ENCODE measurements around the gene TSPAN18. TPM values are rescaled to one million over a fixed set of nuclear protein-coding genes. Genes with fewer than 3 reads are reported as not detected.

TSPAN18 gene
- total RNA-seq, 1 experiment from 2014 or later = 2.8 TPM

DNA sequence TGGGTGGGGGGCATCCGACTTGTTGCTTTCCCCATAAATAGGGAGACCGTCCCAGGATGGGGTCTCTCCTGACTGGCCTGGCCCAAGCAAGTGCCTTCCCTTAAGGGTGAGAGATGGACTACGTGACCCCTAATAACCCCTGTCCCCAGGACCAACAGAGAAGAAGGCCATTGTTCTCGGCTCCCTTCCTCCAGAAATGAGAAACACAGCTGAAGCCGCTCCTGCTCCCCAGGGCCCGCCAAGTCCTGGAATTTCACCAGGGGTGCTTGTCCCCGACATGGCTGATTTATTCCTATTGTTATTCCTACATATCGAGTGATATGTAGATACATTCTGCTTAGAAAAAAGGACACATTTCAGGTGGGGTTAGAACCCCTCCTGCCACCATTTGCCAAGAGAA, 123.2 kb downstream of the TSPAN18 start:
- no peaks in the 10 kb centered on the region for H3K27me3 ChIP-seq (replicated peaks; ENCODE audit: insufficient read depth, low read depth, low read length, poor library complexity)
- H3K4me1 ChIP-seq (ENCODE audit: insufficient read depth, low read length, poor library complexity, severe bottlenecking) = no peaks in the 10 kb centered on the region
- no peak overlapping the region for H3K27ac ChIP-seq (ENCODE audit: low read depth, low read length, poor library complexity, severe bottlenecking)
- ChIA-PET CTCF (no interaction called here), POLR2A (ENCODE audit: low non-redundant PET) (no interaction called here)
- no peaks in the 10 kb centered on the region for H3K36me3 ChIP-seq (ENCODE audit: insufficient read depth, low read length, poor library complexity, severe bottlenecking)
- no peak overlapping the region for H3K4me3 ChIP-seq (ENCODE audit: low read depth, low read length, poor library complexity, severe bottlenecking)
- no peak for DNase-seq (ENCODE audit: low spot score)
- TF ChIP-seq, protein P1, sequence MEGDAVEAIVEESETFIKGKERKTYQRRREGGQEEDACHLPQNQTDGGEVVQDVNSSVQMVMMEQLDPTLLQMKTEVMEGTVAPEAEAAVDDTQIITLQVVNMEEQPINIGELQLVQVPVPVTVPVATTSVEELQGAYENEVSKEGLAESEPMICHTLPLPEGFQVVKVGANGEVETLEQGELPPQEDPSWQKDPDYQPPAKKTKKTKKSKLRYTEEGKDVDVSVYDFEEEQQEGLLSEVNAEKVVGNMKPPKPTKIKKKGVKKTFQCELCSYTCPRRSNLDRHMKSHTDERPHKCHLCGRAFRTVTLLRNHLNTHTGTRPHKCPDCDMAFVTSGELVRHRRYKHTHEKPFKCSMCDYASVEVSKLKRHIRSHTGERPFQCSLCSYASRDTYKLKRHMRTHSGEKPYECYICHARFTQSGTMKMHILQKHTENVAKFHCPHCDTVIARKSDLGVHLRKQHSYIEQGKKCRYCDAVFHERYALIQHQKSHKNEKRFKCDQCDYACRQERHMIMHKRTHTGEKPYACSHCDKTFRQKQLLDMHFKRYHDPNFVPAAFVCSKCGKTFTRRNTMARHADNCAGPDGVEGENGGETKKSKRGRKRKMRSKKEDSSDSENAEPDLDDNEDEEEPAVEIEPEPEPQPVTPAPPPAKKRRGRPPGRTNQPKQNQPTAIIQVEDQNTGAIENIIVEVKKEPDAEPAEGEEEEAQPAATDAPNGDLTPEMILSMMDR (conservative IDR thresholded peaks at IDR 0.05; ENCODE audit: low read depth, low read length) = no peak
- TF ChIP-seq EZH2 (IDR thresholded peaks at IDR 0.05; ENCODE audit: borderline replicate concordance, low read depth, low read length, poor library complexity, severe bottlenecking) = no peak
- intact Hi-C loops (cut with micrococcal nuclease; ENCODE audit: unreplicated experiment) = no loop called here
- no TSS peak for BruUV-seq (replicated peaks)
- peaks cover 5% of the 10 kb centered on the region for H3K9me3 ChIP-seq (ENCODE audit: low read depth, low read length, poor library complexity, severe bottlenecking)

DNA sequence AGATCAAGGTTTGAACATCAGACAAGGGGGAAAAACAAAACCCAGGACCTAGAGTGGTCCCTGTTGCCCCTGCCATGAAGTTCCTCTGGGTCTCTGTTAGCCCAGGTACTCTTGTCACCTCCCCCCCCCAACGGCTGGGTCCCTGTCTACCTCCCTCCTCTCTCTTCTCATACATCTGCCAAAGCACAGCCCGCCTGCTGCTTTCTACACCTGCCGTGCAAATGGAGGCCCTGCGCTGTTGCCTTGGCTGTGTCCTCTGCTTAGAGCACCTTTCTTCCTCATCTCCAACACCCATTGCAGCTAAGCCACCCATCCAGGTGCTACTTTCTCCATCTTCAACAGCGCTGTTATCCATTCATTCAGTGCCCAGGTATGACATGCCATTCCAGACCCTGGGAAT, 124.7 kb downstream of the TSPAN18 start:
- BruUV-seq (replicated peaks) = no TSS peak
- peaks cover 5% of the 10 kb centered on the region for H3K9me3 ChIP-seq (ENCODE audit: low read depth, low read length, poor library complexity, severe bottlenecking)
- H3K4me3 ChIP-seq (ENCODE audit: low read depth, low read length, poor library complexity, severe bottlenecking) = no peak overlapping the region
- DNase-seq (ENCODE audit: low spot score) = no peak
- POLR2A ChIA-PET (ENCODE audit: low non-redundant PET) = no interaction called here
- no peaks in the 10 kb centered on the region for H3K36me3 ChIP-seq (ENCODE audit: insufficient read depth, low read length, poor library complexity, severe bottlenecking)
- TF ChIP-seq, protein P1 (conservative IDR thresholded peaks at IDR 0.05; ENCODE audit: low read depth, low read length) = no peak
- no peak for TF ChIP-seq EZH2 (IDR thresholded peaks at IDR 0.05; ENCODE audit: borderline replicate concordance, low read depth, low read length, poor library complexity, severe bottlenecking)
- H3K4me1 ChIP-seq (ENCODE audit: insufficient read depth, low read length, poor library complexity, severe bottlenecking) = no peaks in the 10 kb centered on the region
- no peak overlapping the region for H3K27ac ChIP-seq (ENCODE audit: low read depth, low read length, poor library complexity, severe bottlenecking)
- intact Hi-C loops (cut with micrococcal nuclease; ENCODE audit: unreplicated experiment) = no loop called here
- no peaks in the 10 kb centered on the region for H3K27me3 ChIP-seq (replicated peaks; ENCODE audit: insufficient read depth, low read depth, low read length, poor library complexity)
- CTCF ChIA-PET = no interaction called here

DNA sequence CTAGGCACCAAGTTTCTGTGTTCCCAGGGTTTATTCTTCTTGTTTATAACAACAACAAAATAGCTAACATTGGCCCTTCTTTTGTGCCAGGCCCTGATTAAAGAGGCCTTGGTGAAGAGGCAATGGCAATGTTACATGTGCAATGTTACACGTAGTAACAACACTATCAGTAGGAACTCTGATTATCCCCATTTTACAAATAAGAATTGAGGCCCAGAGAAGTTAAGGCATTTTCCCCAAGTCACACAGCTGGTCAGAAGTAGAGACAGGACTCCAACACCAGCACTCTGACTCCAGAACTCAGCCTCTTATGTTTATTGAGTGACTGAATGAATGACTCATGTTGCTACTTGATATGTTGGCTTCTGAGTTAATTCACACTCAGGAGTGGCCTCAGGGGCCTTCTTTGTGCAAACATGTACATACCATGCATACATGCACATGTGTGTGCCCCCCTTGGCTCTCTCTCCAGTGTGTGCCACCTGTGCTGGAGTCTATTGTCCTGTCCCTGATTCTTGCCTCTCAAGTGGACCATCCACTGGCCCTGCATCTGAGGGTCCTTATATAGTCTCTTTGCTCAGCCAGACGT, 125.5 kb downstream of the TSPAN18 start:
- no peaks in the 10 kb centered on the region for H3K4me1 ChIP-seq (ENCODE audit: insufficient read depth, low read length, poor library complexity, severe bottlenecking)
- intact Hi-C loops (cut with micrococcal nuclease; ENCODE audit: unreplicated experiment) = no loop called here
- no peak overlapping the region for H3K27ac ChIP-seq (ENCODE audit: low read depth, low read length, poor library complexity, severe bottlenecking)
- H3K27me3 ChIP-seq (replicated peaks; ENCODE audit: insufficient read depth, low read depth, low read length, poor library complexity) = no peaks in the 10 kb centered on the region
- ChIA-PET CTCF (no interaction called here), POLR2A (ENCODE audit: low non-redundant PET) (no interaction called here)
- DNase-seq (ENCODE audit: low spot score) = no peak
- BruUV-seq (replicated peaks) = no TSS peak
- H3K4me3 ChIP-seq (ENCODE audit: low read depth, low read length, poor library complexity, severe bottlenecking) = no peak overlapping the region
- no peaks in the 10 kb centered on the region for H3K36me3 ChIP-seq (ENCODE audit: insufficient read depth, low read length, poor library complexity, severe bottlenecking)
- no peak for TF ChIP-seq EZH2 (IDR thresholded peaks at IDR 0.05; ENCODE audit: borderline replicate concordance, low read depth, low read length, poor library complexity, severe bottlenecking)
- TF ChIP-seq, protein P1 (conservative IDR thresholded peaks at IDR 0.05; ENCODE audit: low read depth, low read length) = no peak
- peaks cover 3% of the 10 kb centered on the region for H3K9me3 ChIP-seq (ENCODE audit: low read depth, low read length, poor library complexity, severe bottlenecking)

All from A673 (cell line).